HG03520 (cell line): ENCODE data around the gene GCNT2.
"Not testable (repeated sequence)": the region's sequence is repeated elsewhere in the genome, so short reads cannot be mapped to it uniquely, and the experiment has no call there.

ENCODE experiments used
- ATAC-seq: cut with Tn5 transposase; IDR thresholded peaks from one replicate; pipeline ENCODE4 v1.9.1; 2021; ENCODE audit warnings: mild to moderate bottlenecking, moderate library complexity; ENCODE audit not compliant: unreplicated experiment

The GCNT2 gene

DNA sequence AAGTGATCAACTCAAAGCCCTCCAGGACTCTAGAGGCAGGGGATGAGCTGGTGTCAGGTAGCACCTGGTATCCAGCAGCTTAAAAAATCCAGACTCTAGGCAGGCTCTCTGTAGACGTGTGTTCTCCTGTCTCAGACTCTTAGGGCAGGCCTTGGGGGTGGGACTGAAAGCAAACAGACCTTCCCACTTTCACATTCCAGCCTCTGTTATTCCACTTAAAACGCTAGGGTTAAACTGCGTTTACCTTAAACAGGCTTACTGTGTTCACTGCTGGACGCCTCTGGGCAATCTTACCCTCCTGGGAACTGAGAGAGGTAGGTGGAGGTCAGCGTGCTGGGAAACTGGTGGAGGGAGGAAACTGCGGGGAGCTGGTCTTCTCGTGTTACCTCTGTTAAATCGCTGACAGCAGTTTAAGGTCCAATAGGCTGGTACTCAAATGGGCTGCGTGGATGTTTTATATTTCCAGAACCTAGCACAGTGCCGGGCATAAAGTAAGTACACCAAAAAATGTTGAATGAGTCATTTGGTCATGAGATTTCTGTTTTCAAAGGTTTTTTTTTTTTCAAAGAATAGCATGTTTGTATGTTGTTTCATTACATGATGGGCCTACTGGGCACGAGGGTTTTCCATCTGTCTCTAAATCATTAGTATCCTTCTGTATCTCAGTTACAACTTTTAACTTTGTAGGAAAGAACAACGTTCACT is at the start of gene GCNT2:
GCNT2 (plus strand) TSS at position 248 of the 705 bp plus-strand sequence. CDS start 7,561 bp downstream, outside the sequence.
- no peak for ATAC-seq

DNA sequence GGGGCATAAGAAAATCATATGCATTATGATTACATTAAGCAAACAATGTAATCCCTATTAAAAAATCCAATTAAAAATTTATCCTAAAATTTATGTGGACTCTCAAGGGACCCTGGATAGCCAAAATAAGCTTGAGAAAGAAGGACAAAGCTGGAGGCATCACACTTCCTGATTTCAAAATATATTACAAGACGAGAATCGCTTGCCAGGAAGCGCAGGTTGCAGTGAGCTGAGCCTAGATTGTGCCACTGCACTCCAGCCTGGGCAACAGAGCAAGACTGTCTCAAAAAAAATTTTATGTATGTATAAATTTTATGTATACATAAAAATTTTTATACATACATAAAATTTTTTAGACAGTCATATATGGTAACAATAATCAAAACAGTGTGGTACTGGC is 48.5 kb upstream of the GCNT2 start:
- ATAC-seq: no peak

DNA sequence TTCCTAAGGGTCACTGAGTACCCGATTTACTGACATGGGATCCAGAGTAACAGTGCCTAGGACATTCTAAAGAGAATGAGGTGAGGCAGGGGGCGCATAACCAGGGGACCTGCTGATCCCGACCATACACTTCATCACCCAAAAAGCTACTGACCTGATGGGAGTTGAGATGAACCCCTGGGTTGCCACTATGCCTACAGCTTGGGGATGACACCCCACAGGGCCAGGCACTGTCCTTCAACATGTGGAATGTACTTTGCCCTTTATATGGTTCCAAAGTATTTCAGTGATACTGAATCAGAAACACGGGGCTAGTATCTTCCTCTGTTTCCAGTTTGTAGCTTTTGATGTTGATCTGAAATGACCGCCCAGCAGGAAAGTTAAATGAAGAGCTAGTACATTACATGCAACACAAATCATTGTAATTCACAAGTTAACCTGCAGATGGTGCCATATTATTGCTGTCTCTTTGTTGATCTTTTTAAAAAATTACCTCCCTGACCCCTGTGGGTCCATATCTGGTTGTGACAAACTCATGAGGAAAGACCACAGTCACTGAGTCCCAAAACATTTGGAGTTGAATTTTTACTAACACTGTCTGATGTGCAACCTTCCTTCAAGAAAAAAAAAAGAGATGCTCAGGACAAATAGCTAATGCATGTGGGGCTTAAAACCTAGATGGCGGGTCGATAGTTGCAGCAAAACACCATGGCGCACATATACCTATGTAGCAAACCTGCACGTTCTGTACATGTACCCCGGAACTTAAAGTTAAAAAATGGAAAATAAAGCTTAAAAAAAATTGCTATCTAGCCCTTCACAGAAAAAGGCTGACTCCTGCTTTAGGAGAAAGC is 42.7 kb upstream of the GCNT2 start:
- ATAC-seq: peak; percentile 53

DNA sequence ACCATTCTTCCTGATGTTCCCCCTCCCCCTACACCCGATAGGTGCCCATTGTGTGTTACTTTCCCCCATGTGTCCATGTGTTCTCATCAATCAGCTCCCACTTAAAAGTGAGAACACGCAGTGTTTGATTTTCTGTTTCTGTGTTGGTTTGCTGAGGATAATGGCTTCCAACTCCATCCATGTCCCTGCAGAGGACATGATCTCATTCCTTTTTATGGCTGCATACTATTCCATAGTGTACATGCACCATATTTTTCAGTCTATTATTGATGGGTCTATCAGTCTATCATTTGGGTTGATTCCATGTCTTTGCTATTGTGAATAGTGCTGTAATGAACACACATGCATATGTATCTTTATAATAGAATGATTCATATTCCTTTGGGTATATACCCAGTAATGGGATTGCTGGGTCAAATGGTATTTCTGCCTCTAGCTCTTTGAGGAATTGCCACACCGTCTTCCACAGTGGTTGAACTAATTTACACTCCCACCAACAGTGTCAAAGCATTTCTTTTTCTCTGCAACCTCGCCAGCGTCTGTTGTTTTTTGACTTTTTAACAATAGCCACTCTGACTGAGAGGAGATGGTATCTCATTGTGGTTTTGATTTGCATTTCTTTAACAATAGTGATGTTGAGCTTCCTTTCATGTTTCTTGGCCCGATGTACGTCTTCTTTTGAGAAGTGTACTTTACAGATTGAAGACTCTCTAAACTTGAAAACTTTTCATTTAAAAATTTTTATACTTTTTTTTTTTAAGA is 41.0 kb upstream of the GCNT2 start:
- ATAC-seq: no peak

DNA sequence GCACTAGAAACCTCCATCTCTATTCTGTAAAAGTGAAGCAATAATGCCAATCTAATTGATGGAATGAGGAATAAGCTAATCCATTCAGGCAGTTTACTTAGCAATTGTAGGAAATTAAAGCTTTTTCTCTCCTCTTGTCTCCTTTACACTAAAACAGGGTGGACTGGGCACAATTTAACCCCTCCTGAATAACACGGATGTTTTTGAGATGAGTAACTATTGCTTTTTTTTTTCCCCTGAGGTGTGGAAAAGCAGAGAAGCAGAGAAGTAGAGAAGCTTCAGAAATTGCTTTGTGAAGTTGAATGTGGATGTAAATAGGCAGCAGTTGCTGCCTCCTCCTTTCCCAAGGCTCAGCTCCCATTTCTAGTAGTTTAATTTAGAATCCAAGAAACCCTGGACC is 40.0 kb upstream of the GCNT2 start:
- no peak for ATAC-seq

DNA sequence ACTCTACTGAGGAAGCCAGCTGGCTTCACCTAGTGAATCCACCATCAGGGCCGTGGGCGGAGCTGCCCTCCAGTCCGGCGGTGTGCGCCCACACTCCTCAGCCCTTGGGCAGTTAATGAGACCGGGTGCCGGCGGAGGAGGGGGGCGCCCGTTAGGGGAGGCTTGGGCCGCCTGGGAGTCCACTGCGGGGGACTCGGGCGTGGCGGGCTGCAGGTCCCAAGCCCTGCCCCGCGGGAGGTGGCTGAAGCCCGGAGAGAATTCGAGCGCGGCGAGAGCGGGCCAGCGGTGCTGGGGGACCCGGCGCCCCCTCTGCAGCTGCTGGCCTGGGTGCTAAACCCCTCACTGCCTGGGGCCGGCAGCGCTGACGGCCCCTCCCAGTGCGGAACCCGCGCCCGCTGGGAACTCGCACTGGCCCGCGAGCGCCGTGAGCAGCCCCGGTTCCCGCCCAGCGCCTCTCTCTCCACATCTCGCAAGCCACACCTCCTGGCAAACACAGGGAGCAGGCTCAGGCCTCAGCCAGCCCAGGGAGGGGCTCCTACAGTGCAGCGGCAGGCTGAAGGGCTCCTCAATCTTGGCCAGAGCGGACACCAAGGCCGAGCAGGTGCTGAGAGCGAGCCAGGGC is 38.4 kb upstream of the GCNT2 start:
- no peak for ATAC-seq

DNA sequence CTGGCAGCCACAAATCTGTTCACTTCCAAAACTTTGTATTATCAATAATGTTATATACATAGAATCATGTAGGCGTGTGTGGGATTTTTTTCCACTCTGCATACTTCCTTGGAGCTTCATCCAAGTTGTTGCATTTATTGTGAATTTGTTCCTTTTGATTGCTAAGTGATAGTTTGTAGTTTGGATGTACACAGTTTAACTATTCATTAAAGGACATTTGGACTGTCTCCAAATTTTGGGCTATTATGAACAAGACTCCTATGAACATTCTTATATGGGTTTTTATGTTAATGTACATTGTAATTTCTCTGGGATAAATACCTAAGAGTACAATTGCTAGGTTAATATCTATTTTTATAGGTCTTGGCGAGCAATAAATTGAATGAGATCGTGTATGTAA is 36.2 kb upstream of the GCNT2 start:
- no peak for ATAC-seq

DNA sequence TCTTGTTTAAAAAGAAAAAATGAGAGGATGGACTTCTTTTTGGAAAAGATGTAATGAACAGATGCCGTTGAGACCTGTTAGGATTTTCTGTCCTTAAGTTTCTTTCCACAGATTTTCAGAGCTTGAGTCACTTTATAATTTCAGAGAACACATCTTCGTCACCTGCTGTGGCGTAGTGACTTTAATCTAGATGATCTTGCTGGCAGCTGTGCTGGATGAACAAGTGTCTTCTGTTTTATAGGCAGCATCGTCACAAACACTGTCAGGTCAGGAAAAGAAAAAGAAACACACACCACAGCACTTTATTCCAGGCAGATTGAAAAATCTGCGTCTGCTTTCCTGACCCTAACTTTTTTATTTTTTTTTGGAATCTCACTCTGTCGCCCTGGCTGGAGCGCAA is 35.7 kb upstream of the GCNT2 start:
- ATAC-seq: no peak

DNA sequence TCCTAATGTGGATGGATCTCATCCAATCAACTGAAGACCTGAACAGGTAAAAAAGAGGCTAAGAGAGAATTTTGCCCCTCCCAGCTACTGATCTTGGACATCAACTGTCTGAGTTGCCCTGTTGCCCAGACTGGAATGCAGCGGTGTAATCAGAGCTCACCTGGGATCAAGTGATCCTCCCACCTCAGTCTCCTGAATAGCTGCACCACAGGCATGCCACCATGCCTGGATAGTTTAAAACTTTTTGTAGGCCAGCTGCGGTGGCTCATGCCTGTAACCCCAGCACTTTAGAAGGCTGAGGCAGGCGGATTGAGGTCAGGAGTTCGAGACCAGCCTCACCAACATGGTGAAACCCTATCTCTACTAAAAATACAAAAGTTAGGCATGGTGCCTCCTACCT is 34.9 kb upstream of the GCNT2 start:
- no peak for ATAC-seq

DNA sequence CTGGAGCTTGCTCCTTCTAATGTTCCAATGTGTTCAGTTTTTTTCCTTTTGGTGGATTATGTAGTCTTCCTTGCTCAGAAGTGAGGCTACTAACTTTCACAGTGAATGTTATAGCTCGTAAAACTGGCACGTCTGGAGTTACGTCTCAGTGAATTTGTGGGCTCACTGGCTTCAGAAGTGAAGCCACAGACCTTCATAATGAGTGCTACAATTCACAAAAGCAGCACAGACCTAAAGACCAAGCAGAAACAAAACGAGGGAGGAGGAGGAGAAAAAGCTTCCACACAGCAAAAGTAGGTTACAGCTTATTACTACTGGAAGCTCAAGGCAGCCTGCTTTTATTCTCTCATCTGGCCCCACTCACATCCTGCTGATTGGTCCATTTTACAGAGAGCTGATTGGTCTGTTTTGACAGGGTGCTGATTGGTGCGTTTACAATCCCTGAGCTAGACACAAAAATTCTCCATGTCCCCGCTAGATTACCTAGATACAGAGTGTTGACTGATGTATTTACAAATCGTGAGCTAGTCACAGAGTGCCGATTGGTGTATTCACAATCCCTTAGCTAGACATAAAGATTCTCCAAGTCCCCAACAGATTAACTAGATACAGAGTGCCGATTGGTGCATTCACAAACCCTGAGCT is 34.1 kb upstream of the GCNT2 start:
- not testable (repeated sequence) for ATAC-seq

DNA sequence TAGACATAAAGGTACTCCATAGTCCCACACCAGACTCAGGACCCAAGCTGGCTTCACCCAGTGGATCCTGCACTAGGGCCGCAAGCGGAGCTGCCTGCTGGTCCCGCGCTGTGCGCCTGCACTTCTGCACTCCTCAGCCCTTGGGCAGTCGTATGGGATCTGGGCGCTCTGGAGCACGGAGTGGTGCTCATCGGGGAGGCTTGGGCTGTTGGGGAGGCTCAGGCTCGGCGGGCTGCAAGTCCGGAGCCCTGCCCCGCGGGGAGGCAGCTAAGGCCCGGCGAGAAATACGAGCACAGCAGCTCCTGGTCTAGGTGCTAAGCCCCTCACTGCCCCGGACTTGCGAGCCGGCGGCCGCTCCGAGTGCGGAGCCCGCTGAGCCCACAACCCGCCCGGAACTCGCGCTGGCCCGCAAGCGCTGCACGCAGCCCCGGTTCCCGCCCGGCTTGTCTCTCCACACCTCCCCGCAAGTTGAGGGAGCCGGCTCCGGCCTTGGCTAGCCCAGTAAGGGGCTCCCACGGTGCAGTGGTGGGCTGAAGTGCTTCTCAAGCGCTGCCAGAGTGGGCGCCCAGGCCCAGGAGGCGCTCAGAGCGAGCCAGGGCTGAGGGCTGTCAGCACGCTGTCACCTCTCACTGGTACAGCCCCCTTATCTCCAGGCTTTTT is 33.4 kb upstream of the GCNT2 start:
- no peak for ATAC-seq

DNA sequence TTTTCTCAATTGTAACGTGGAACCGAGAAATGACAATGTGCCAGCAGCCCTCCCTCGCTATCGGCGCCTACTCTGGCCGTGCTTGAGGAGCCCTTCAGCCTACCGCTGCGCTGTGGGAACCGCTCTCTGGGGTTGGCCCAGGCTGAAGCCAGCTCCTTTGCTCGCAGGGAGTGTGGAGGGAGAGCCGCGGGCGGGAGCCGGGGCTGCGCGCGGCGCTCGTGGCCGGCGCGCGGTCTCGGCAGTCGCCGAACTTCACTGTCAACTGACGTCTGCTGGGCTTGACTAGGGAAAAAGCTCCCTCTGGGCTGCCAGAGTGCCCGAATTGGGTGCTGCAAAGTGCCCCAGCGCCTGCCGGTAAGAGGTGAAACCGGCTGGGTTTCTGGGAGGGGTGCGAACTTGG is 29.7 kb upstream of the GCNT2 start:
- no peak for ATAC-seq

DNA sequence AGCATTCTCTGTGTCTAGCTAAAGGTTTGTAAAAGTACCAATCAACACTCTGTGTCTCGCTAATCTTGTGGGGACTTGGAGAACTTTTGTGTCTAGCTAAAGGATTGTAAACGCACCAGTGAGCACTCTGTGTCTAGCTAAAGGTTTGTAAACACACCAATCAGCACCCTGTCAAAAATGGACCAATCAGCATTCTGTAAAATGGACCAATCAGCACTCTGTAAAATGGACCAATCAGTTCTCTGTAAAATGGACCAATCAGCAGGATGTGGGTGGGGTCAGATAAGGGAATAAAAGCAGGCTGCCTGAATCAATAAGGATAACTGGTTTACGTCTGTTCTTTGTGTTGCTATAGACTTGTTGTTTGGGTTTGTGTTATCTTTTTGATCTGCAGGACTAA is 29.2 kb upstream of the GCNT2 start:
- ATAC-seq: not testable (repeated sequence)

DNA sequence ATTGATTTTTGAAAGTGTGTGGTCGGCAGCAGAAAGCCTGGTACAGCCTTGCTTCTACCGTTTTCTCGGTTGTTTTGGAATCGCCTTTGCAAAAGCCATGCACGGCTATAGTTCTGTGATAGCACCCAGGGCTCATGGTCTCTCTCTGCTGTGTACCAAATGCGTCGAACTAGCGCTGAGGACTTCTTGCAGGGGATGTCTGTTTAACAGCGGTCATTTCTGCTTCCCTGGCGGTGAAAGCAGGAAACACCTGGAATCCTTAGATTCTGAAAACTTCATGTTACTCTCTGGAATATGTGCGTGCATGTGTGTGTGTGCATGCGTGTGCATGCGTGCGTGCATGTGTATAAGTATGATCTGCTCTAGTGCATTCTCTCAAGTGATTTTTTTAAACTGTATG is 26.1 kb upstream of the GCNT2 start:
- no peak for ATAC-seq

DNA sequence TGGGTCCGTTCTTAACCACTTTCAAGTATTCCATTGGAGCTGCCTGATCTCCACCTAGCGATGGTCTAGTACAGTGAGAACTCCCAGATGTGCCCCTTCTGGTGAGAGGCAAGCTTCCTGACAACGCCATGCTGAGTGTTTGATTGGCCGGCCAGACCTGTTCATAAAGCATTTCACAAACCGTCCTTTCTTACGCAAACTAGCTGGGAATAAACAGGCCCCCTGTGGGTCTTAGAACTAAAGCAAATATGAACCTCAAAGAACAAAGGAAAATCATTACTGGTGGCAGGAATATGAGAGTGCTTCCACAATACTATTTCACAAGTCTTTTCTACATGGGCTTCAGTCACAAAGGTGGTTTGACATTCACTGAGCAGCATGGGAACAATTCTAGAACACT is 15.6 kb upstream of the GCNT2 start:
- ATAC-seq: no peak

DNA sequence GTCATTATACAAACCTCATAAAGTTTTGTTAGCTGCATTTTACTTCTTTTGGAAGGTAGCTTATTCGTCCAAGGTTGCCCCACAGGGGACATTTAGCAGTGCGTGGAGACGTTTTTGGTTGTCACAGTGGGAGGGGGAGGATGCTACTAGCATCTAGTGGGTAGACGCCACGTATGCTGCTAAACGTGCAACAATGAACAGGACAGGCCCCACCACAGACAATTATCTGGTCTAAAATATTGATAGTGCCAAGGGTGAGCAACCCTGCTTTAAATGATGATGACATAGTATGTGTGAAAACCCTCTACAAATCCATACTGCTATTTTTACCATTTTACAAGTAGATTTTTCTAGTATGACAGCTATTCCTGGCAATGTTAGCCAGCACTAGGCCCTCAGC is 13.9 kb upstream of the GCNT2 start:
- ATAC-seq: no peak

DNA sequence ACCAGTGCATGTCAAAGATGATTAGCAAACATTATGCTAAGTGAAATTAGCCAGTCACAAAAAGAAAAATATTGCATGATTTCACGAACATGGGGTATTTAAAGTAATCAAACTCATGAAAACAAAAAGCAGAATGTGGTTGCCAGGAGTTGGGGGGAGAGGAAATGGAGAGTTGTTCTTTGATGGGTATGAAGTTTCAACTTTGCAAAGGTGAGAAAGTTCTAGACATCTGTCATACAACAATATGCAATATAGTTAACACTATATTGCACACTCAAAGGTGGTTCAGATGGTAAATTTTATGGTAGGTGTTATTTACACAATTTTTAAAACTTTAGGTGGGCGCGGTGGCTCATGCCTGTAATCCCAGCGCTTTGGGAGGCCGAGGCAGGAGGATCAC is 13.4 kb upstream of the GCNT2 start:
- no peak for ATAC-seq

DNA sequence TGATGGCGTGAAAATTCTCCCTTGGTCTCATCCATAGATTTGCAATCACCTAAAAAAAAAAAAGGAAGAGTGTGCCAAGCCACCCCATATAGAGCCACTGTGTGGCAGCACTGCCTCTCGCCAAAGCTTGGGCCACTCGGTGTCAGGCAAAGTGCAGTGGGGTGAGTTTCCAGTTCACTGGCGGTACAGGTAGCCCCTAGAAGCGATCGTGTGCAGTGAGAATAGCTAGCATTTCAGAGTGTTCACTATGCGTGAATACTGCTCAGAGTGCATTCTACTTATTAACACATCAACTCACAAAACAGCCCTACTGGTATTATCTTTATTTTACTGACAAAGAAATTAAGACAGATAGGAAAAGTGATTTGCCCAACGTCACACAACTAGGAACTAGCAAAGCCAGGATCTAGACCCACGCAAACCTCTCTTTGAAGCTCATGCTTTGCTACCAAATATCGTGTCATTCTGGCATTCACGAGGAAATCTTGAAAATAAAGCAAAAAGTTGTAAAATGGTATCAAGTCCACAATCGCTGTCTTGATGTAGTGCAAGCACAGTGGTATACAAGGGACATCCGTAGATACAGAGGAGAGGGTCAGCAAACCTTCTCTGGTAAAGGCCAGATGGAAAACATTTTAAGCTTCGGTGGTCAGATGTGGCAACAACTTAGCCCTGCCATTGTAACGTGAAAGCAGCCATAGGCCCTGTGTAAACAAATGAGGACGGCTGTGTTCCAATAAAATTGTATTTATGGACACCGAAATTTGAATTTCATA is 10.4 kb upstream of the GCNT2 start:
- ATAC-seq: peak; percentile 91

DNA sequence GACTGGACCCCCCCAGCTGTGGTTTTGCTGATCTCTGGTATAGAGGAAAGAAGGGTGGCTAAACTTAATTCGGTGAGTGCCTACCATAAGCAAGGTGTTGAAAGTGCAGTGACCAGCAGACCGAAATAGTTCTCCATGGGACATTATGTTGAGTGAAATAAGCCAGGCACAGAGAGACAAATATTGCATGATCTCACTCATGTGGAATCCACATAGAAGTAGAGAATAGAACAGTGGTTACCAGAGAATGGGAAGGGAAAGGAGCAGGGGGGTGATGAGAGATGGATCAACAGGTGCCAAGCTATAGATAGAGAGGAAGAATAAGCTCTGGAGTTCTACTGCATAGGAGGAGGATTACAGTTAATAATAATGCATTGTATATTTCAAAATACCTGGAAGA is 9.7 kb upstream of the GCNT2 start:
- ATAC-seq: no peak
